ENCODE results near the gene ACKR2.

DNA sequence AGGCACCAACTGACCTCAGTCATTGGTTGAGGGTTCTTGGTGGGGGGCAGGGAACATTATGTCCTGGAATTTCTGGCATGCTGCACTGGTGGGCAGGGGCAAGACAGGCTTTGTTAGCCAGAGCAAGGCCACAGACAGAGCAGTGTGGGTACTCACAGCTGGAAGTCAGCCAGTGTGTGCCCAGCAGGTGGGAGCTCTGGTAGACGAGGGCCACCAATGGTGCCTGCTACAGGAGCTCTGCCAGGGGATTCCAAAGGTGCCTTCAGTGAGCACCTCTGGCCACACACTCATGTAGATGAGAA is 35.1 kb downstream of the ACKR2 start:
- TF ChIP-seq CTCF (IDR thresholded peaks at IDR 0.05; ENCODE audit: low read depth, low read length): no peak
- no peak for TF ChIP-seq POLR2A (IDR thresholded peaks at IDR 0.05; ENCODE audit: extremely low read depth, insufficient read length)
- no peak for TF ChIP-seq MAX (IDR thresholded peaks at IDR 0.05; ENCODE audit: low read depth, low read length)
